GM21526 (cell line): Measurements from ENCODE around the gene IGFL4.

Experiments
- ATAC-seq: cut with Tn5 transposase; IDR thresholded peaks from one replicate; pipeline ENCODE4 v1.9.1; 2021; ENCODE audit warnings: moderate library complexity; ENCODE audit not compliant: unreplicated experiment, low FRiP score

Gene IGFL4

DNA sequence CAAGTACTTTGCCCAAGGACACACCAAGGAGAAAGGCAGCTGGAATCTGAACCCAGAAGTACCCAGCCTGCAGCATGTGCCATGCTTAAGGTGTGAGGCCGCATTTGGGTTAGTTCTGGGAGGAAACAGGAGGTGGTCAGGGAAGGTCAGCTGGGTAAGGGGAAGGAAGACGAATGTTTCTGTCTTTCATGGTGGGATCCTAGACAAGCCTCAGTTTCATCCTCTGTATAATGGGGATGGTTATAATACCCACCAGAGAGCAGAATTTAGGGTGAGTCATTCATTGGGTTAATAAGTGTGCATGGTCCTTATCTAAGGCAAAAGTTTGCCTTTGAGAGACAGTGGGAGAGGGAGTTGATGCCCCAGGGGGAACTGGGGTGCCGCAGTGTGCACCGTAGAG, 42.0 kb downstream of the IGFL4 start:
- no peak for ATAC-seq

DNA sequence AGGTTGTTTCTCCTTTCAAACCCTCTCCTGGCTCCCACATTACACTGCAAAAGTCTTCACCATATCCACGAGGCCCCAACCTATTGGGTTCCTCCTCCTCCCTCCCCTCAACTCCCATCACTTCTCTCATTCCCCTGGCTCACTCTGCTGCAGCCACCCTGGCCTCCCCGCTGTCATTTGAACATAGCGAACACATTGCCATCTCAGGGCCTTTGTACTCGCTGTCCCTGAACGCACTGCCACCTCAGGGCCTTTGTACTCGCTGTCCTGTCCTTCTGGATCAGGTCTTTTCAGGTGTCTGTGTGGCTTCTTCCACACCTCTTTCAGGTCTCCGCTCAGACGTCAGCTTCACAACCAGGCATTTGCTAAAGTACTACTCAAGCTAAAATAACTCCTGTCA, 43.9 kb downstream of the IGFL4 start:
- no peak for ATAC-seq

DNA sequence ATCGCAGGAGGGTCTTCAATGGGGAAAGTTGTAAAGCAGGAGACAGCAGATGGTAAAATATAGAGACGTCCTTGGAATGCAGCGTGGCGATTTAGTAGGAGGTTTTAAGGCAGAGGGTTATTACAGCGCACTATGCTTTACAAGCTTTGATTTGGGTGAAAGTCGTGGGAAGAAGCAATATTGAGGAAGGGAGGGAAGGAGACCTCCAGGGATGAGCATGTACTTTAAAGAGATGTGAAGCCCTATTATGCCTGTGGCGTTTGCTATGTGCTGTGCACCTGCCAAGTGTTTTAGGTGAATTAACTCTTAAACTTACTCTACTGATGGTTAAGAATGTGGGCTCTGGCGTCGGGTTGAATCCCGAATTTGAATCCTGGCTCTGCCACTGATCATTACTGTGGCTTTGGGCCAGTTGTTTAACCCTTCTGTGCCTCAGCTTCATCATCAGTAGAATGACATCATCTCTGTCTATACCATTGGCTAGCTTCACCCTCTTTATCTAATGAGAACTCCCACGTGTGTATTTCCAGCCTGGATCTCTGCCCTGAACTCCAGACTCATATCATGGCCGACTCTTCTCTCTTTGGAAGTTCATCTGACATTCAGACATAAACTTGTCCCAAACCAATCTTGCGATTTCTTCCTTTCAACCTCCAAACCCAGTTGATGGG, 45.0 kb downstream of the IGFL4 start:
- ATAC-seq, result no peak

DNA sequence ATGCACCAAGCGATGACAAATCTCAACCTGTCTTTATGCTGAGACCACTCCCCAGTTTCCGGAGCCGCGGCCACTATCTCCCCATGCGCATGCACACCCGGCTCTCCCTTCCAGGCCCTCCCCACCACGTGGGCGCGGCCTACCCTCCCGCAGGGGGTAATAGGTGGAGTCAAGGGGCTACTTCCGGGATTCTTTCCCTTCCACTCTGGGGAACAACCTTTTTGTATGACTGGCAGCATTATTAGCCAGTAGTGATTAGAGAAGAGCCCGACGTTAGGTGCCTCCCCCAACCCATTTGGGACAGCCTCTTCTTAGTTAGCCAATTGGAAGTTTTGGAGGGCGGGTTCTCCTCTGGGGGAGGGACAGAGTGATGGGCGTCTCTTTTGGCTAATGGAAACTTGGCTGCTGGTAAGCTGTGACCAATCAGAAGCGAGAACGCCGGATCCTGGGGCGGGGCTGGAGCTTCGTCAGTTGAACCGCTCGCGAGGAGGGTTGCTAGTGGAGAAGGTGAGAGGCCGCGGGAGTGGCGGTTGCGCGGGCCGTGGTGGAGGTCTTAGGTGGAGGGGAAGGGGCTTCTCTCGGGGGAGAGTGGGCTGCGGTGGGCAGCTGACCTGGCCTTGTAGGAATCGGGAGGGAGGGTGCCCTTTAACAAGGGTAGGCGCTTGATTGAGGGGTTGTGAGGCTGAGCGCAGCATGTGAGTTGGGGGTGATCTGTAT, 45.6 kb downstream of the IGFL4 start, which contains the start of gene CCDC61:
TSS of gene CCDC61 (plus strand) at position 470 of the 717 bp plus-strand sequence. CDS start 7,552 bp downstream, outside the sequence.
- peak; percentile 94 for ATAC-seq

DNA sequence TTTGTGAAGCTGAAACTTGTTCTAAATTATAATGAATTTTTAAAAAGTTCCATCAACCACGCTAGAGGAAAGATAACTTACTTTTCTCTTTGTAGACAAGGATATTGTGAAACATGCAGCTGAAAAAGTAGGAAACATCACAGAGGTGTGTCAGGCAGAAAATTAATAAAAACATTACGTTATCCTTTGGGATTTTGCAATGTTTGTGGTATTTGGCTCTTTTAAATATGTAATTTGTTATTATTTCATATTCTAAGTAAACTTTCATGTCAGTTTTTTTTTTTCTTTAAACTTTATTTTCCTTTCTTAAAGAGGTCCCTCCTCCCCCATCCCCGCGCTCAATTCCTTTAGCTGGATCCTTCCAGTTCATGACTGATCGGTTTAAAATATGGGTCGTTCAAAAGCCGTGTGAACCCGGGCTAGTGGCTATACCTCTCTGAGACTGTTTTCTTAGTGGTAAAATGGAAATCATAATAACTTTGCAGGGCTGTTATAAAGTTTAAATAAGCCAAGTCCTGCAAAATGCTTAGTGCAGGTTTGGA, 46.3 kb downstream of the IGFL4 start:
- ATAC-seq, result no peak

DNA sequence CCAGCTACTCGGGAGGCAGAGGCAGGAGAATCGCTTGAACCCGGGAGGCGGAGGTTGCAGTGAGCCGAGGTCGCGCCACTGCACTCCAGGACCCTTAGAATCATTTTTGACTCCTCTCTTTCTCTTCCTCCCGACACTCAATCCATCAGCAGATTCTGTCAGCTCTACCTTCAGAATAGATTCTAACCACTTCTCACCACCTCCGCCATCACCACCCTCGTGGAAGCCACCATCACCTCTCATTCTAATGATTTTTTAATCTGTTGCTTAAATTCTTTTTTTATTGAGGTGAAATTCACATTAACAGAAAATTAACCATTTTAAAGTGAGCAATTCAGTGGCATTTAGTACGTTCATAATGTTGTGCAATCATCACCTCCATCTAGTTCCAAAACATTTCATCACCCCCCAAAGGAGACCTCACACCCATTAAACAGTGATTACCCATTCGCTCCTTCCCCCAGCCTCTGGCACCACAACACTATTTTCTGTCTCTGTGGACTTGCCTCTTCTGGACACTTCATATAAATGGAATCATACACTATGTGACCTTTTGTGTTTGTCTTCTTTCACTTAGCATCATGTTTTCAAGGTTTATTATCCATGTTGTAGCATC, 50.6 kb downstream of the IGFL4 start:
- no peak for ATAC-seq
